Colonic mucosa (tissue), 4 donors: ENCODE data around the gene ZNG1C. TPM values are rescaled to one million over a fixed set of nuclear protein-coding genes. Genes with fewer than 3 reads are reported as not detected.
"Not testable (repeated sequence)": the region's sequence is repeated elsewhere in the genome, so short reads cannot be mapped to it uniquely, and the experiment has no call there.

Source experiments
- DNase-seq: peaks from one replicate; pipeline ENCODE4 v3.0.0-alpha.2; 2020
- H3K27ac ChIP-seq: fragments of 200-600 bp; one replicate; pipeline ENCODE4 v1.8.0; 2021
- H3K27me3 ChIP-seq: fragments of 200-600 bp; one replicate; pipeline ENCODE4 v1.8.0; 2021
- H3K36me3 ChIP-seq: fragments of 200-600 bp; one replicate; pipeline ENCODE4 v1.8.0; 2021
- H3K4me1 ChIP-seq: fragments of 200-600 bp; one replicate; pipeline ENCODE4 v1.8.0; 2021; ENCODE audit warnings: mild to moderate bottlenecking
- H3K4me3 ChIP-seq: fragments of 200-600 bp; one replicate; pipeline ENCODE4 v1.8.0; 2021
- H3K9ac ChIP-seq, 2 donors: one replicate each; pipeline ENCODE4 v1.7.0; 2013; ENCODE audit warnings: control low read depth in 2 of 2, low read depth in 2 of 2, low read length in 2 of 2
- H3K9me3 ChIP-seq: fragments of 200-600 bp; one replicate; pipeline ENCODE4 v1.8.0; 2021
- intact Hi-C: fragments of 100-400 bp; cut with DNase I; formaldehyde crosslinking; loops from one replicate; pipeline ENCODE4 v1.14.1; 2022
- total RNA-seq, 2 donors: library from RNA; stranded (reverse); fragmentation: NEBNext Ultra II Directional in 1 of 2; extraction: Animal tissue kit (Norgen Biotek cat#: 25700) in 1 of 2; gene quantifications; one replicate each; pipeline ENCODE4 v1.2.1, GENCODE V29; 2021
- donor health status: healthy.
- donor health status: DM: no; HTN: no; CAD: no.
- donor health status: DM: no; HTN: no; CAD: no.

The ZNG1C gene
- 10 to 100 TPM; 22.5 to 29.6 TPM for total RNA-seq

DNA sequence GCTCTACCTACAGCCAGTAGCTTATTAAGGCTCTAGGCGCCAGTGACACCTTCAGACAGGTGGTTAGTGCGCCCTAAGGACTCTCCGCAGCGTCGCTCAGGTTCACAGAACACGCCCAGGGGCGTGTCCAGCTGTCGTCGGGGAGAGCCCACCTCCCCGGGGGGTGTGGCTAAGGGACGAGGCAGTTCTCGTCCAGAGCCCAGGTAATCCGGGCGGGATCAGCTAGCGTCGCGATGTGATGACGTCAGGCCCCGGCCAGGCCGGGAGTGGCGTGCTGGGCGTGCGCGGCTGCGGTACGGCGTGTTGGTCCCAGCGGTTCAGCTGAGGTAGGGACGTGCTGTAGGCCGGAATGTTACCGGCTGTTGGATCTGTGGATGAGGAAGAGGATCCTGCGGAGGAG is at the start of gene ZNG1C:
Gene ZNG1C, plus strand, starts transcription at position 301 of the 400 bp plus-strand sequence. Its CDS starts 49 bp downstream, at position 350.
- H3K36me3 ChIP-seq, H3K9me3 ChIP-seq, DNase-seq, H3K27ac ChIP-seq, intact Hi-C loops, H3K9ac ChIP-seq, H3K4me1 ChIP-seq, H3K27me3 ChIP-seq, H3K4me3 ChIP-seq: not testable (repeated sequence)

DNA sequence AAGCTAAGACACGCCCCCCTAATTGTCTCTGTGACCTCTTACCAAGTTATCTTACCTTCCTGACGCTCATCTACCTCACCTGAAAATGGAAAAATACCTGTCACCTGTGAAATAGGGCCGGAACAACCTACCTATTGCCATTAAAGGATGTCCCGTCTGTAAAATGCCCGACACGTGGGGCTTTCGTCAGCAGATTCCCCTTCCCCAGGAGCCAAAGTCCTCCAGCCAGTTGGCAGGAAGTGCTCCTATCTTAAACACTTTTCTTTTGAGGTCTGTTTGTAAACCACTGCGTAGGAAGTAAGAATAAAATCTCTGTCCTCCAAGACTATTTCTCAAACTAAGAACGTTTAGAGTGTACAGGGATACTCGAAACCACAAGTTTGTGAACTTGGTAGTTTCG is 654 bp downstream of the ZNG1C start:
- H3K9ac ChIP-seq, H3K9me3 ChIP-seq, H3K27me3 ChIP-seq, intact Hi-C loops, H3K36me3 ChIP-seq, H3K4me1 ChIP-seq, H3K4me3 ChIP-seq, DNase-seq, H3K27ac ChIP-seq: not testable (repeated sequence)

DNA sequence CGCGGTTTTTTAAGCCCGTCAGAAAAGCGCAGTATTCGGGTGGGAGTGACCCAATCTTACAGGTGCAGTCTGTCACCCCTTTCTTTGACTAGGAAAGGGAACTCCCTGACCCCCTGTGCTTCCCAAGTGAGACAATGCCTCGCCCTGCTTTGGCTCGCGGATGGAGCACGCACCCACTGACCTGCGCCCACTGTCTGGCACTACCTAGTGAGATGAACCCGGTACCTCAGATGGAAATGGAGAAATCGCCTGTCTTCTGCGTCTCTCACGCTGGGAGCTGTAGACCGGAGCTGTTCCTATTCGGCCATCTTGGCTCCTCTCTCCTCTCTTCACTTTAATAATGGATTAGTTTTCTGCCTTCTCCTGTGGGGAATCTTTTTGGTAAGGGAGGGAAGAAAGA is 39.3 kb downstream of the ZNG1C start:
- H3K9ac ChIP-seq, H3K4me1 ChIP-seq, H3K4me3 ChIP-seq, H3K36me3 ChIP-seq, H3K9me3 ChIP-seq, H3K27ac ChIP-seq, intact Hi-C loops, H3K27me3 ChIP-seq, DNase-seq: not testable (repeated sequence)

DNA sequence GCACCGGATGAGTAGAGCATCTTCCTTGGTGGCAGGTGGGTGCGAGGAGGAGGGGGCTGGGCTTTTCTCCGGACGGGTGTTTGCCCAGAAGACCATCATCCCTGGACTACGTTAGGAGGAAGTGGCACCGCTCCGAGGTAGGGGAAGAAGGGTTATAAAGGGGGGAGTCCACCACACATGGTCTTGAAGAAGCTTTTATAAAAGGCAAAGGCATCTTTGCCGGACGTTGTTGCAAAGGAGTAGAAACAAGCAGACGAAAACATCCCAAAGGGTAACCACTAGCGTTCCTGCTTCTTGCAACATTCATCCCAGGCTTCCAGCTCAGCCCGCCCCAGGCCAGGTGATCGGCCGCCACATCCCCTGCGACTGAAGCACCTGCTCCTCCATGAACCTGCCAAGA is 60.8 kb downstream of the ZNG1C start, which contains the start of gene FOXD4L3:
Gene FOXD4L3, plus strand, starts transcription at position 301 of the 400 bp plus-strand sequence. Its CDS starts 85 bp downstream, at position 386.
- H3K4me1 ChIP-seq, DNase-seq, H3K9ac ChIP-seq: not testable (repeated sequence)

DNA sequence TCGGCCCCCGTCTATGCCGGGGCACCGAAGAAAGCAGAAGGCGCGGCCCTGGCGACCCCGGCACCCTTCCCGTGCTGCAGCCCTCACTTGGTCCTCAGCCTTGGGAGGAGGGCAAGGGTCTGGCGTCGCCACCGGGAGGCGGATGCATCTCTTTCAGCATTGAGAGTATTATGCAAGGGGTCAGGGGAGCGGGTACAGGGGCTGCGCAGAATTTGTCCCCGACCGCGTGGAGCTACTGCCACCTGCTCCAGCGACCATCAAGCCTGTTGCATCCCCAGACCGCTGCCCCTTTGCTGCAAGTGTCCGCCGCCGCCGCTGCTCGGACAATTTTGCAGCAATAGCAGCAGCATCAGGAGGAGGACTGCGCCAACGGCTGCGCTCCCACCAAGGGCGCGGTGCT is 62.0 kb downstream of the ZNG1C start:
- DNase-seq, H3K4me1 ChIP-seq, H3K36me3 ChIP-seq, intact Hi-C loops, H3K9me3 ChIP-seq, H3K4me3 ChIP-seq, H3K27me3 ChIP-seq, H3K27ac ChIP-seq, H3K9ac ChIP-seq: not testable (repeated sequence)

More for the DNA sequence above, 60.8 kb downstream of the ZNG1C start, which contains the start of gene FOXD4L3:
- H3K36me3 ChIP-seq, H3K4me3 ChIP-seq, intact Hi-C loops, H3K27me3 ChIP-seq, H3K27ac ChIP-seq, H3K9me3 ChIP-seq: not testable (repeated sequence)

DNA sequence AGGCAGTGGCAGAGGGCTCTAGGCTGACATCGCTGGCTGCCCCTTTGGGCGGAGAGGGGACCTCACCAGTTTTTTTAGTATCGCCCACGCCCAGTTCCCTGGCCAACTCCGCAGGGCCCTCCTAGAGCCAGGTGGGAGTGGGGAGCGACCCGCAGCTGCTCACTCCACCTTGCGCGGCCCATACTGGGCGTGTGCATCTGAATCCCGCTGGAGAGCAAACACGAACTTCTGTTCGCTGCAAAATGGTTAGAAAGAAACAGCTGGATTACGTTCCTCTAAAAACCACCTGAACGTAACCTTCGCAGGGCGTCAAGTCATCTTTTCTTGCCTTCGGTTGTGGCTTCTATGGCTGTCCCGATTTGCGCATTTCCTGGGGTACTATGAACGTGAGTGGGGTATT is 62.4 kb downstream of the ZNG1C start:
- DNase-seq, H3K36me3 ChIP-seq, H3K4me1 ChIP-seq, H3K27me3 ChIP-seq, H3K4me3 ChIP-seq, H3K9ac ChIP-seq, H3K27ac ChIP-seq, intact Hi-C loops, H3K9me3 ChIP-seq: not testable (repeated sequence)

DNA sequence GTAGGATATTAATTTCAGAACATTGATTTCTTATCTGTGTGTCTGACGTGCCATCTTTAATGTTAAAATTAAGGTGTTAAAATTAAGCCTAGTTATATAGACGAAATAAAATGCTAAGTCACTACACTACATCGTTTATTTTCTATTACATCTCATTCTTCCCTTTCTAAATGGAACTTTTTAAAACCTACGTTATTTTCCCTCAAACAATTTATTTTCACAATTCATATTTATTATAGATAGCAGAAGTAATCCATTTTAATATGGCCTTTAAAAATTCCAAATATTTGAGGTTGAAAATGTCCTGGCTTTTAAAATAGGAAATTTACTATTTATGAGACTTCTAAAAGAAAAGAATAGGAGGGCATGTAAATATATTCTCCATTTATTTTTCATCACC is 63.0 kb downstream of the ZNG1C start:
- H3K27me3 ChIP-seq, H3K27ac ChIP-seq, H3K9me3 ChIP-seq, H3K4me1 ChIP-seq, DNase-seq, H3K9ac ChIP-seq, H3K4me3 ChIP-seq, H3K36me3 ChIP-seq, intact Hi-C loops: not testable (repeated sequence)

DNA sequence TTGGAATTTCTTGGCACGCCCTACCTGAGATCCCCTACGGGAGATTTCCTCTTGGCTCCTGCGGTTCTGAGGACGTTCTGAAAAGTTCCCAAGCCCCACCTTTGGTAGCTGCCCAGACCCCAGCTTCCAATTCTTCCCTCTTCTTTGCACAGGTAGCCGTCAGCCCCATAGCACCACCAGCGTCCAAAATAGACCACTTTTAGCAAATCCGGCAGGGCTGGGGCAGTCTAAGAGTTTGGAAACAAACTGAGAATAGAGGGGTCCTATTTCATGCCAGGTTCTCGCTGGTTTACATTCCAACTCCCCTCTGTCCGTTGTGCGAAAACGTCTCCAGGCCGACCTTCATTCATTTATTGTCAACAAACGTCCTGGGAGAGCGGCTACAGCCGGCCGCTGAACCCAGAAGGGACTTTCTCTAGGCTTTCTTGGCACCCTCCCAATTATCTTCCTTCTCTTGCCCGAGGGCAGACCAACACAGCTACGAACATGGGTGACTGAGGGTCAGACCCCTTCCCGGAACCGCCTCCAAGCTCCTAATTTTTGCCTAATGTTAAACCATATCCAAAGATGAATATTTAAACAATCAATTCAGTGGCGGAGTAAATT is 64.0 kb downstream of the ZNG1C start:
- H3K27me3 ChIP-seq, H3K27ac ChIP-seq, H3K9me3 ChIP-seq, H3K4me1 ChIP-seq, DNase-seq, H3K9ac ChIP-seq, H3K36me3 ChIP-seq, H3K4me3 ChIP-seq, intact Hi-C loops: not testable (repeated sequence)

DNA sequence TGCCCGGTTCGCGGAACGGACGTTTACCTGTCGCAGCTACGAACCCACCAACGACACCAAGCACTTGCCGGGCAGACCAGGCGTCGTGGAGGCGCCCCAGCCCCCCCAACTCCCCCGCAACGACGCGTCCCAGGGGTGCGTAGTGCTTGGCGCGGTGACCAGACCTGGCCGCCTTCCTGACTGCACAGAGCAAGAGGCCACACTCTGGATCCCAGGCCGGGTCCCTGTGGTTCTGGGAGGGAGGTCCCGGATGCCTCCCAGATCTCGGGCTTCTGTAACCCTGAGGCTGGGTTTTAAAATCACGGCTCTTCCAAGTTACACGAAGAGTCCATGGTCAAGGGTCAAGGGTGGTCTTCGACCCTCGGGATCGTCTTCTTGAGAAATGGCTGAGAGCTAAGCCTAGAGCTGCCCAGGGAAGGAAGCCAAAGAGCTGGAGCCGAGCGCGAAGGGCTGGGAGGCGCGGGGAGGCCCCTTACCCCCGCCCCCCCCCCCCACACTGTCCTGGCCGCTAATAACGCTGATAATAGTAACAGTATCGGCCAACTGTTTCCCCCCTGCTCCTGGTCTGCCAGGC is 64.7 kb downstream of the ZNG1C start:
- H3K27ac ChIP-seq, H3K9ac ChIP-seq, DNase-seq, H3K9me3 ChIP-seq, intact Hi-C loops, H3K27me3 ChIP-seq, H3K4me1 ChIP-seq, H3K36me3 ChIP-seq, H3K4me3 ChIP-seq: not testable (repeated sequence)

DNA sequence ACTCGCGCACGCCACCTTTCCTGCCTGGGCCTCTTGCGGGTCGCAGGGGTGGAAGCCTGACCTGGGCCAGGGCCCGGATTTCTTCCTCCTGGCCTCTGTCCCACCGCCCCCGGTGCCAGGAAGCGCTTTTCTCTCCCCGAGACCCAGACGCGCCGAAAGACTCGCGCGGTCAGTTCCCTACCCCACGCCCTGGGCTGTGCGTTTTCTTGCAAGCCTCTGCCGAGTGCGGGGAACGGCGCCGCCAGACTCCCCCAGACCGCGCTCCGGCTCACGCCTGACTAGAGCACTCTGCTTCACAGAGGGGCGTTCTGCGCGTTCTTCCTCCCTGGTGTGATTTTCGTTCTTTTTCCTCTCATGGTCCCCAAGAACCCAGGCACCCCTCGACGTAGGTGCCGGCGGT is 65.3 kb downstream of the ZNG1C start:
- intact Hi-C loops, H3K4me3 ChIP-seq, H3K27me3 ChIP-seq, H3K9ac ChIP-seq, H3K9me3 ChIP-seq, H3K27ac ChIP-seq, H3K4me1 ChIP-seq, DNase-seq, H3K36me3 ChIP-seq: not testable (repeated sequence)

DNA sequence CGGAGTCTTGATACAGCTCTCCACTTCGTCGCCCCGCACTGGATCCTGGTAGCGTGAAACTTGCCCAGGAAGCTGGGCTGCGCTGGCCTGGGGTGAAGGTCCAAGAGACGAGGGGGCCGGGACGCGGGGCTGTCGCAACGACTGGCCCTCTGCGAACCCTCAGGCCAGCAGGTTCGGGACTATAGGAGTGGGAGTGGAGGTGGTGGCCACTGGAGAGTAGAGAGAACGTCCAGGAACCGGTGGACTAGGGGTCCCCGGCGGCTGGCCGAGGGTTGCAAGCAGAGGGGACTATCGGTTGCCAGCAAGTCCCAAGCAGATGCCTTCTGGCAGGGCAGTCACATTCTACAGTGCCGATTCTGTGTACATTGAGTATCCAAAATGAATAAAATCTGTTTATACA is 65.9 kb downstream of the ZNG1C start:
- intact Hi-C loops, H3K9me3 ChIP-seq, H3K36me3 ChIP-seq, H3K9ac ChIP-seq, DNase-seq, H3K27me3 ChIP-seq, H3K27ac ChIP-seq, H3K4me1 ChIP-seq, H3K4me3 ChIP-seq: not testable (repeated sequence)

DNA sequence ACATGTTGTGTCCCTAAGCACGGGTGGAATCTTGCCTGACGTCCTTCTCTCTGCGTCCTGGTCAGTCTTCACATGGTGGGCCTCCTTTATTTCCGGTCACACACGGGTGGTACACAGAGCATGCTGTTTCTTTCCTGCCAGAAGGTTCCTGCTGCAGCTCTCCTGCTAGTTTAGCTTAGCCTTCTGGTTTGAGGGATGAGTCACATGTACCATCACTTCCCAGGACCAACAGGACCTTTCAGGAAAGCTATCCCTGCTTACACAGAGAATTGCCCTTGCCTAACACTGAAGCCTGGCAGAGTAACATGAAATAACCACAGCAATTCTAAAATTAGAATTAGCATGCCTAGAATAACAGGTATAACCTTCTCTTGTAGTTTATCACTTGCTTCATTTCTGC is 69.4 kb downstream of the ZNG1C start:
- H3K9ac ChIP-seq, H3K4me1 ChIP-seq, H3K9me3 ChIP-seq, DNase-seq, H3K4me3 ChIP-seq, H3K27ac ChIP-seq, H3K36me3 ChIP-seq, intact Hi-C loops, H3K27me3 ChIP-seq: not testable (repeated sequence)

DNA sequence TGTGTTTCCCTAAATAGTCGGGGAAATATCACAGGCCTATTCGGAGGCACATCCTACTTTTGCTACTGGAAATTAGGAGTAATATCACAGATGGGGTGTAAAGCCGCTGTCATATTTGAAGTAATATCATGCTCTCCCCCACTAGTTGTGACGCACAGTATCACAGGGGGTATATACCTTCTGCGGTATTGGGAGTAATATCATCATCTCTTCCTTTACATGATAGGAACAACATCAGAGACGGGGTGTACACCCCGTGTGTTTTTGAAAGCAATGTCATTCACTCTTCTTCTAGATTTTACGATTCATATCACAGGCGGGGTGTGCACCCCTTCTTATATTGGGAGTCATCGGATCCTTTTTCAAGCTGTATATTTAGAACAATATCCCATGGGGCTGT is 76.4 kb downstream of the ZNG1C start:
- H3K36me3 ChIP-seq, H3K27ac ChIP-seq, DNase-seq, intact Hi-C loops, H3K4me1 ChIP-seq, H3K4me3 ChIP-seq, H3K9me3 ChIP-seq, H3K9ac ChIP-seq, H3K27me3 ChIP-seq: not testable (repeated sequence)

DNA sequence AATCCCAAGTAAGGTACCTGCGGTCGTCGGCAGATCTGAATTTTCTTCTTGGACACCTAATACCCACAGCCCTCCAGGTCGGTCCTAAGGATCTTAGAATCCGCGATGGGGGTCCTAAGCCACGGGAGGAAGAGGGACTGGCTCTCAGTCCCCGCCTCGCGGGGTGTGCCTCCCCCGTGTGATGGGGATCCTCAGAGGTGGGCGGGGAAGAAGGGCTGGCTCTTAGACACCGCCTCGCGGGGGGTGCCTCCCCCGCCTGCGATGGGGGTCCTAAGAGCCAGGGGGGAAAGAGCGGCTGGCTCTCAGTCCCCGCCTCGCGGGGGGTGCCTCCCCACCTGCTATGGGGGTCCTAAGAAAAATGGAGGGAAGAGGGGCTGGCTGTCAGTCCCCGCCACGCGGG is 82.0 kb downstream of the ZNG1C start:
- H3K4me3 ChIP-seq, H3K9ac ChIP-seq, H3K36me3 ChIP-seq, H3K4me1 ChIP-seq, DNase-seq, H3K27me3 ChIP-seq, intact Hi-C loops, H3K27ac ChIP-seq, H3K9me3 ChIP-seq: not testable (repeated sequence)
